ENCODE measurements around the gene PJVK.

- no peak for TF ChIP-seq POLR2A (conservative IDR thresholded peaks at IDR 0.05)
- no peak for TF ChIP-seq POLR2AphosphoS5 (IDR thresholded peaks at IDR 0.05; ENCODE audit: control insufficient read depth, insufficient read depth, low read depth, low read length)
- no peak for TF ChIP-seq TAF1 (IDR thresholded peaks at IDR 0.05; ENCODE audit: control insufficient read depth, extremely low read depth, insufficient read depth, low read length, severe bottlenecking)
- TF ChIP-seq ZNF23 (CRISPR knock-in tag; IDR thresholded peaks at IDR 0.05) = no peak
- TF ChIP-seq, protein P1, sequence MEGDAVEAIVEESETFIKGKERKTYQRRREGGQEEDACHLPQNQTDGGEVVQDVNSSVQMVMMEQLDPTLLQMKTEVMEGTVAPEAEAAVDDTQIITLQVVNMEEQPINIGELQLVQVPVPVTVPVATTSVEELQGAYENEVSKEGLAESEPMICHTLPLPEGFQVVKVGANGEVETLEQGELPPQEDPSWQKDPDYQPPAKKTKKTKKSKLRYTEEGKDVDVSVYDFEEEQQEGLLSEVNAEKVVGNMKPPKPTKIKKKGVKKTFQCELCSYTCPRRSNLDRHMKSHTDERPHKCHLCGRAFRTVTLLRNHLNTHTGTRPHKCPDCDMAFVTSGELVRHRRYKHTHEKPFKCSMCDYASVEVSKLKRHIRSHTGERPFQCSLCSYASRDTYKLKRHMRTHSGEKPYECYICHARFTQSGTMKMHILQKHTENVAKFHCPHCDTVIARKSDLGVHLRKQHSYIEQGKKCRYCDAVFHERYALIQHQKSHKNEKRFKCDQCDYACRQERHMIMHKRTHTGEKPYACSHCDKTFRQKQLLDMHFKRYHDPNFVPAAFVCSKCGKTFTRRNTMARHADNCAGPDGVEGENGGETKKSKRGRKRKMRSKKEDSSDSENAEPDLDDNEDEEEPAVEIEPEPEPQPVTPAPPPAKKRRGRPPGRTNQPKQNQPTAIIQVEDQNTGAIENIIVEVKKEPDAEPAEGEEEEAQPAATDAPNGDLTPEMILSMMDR (IDR thresholded peaks at IDR 0.05 in 2 of 3, conservative IDR thresholded peaks at IDR 0.05 in 1 of 3; ENCODE audit: insufficient read depth in 2 of 3, low read depth in 1 of 3, low read length in 3 of 3) = no peak
- TF ChIP-seq, protein P2, sequence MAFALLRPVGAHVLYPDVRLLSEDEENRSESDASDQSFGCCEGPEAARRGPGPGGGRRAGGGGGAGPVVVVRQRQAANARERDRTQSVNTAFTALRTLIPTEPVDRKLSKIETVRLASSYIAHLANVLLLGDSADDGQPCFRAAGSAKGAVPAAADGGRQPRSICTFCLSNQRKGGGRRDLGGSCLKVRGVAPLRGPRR (CRISPR knock-in tag; IDR thresholded peaks at IDR 0.05) = no peak
- TF ChIP-seq, protein P3, sequence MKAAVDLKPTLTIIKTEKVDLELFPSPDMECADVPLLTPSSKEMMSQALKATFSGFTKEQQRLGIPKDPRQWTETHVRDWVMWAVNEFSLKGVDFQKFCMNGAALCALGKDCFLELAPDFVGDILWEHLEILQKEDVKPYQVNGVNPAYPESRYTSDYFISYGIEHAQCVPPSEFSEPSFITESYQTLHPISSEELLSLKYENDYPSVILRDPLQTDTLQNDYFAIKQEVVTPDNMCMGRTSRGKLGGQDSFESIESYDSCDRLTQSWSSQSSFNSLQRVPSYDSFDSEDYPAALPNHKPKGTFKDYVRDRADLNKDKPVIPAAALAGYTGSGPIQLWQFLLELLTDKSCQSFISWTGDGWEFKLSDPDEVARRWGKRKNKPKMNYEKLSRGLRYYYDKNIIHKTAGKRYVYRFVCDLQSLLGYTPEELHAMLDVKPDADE (conservative IDR thresholded peaks at IDR 0.05; ENCODE audit: control insufficient read depth, low read depth, low read length) = no peak
- no peak for TF ChIP-seq TBP (optimal IDR thresholded peaks at IDR 0.05; ENCODE audit: low read depth, low read length)
- no peak for TF ChIP-seq ZNF232 (CRISPR knock-in tag; IDR thresholded peaks at IDR 0.05)
- TF ChIP-seq KDM4B (IDR thresholded peaks at IDR 0.05; ENCODE audit: borderline replicate concordance in 2 of 2, low read depth in 1 of 2) = no peak
Measured at GRCh38 chr2:178496049-178496448, 44.9 kb downstream of the PJVK start.

All from K562 (cell line).